Astrocyte (in vitro differentiated cells and primary cell): Measurements from ENCODE around the gene RAX2.

ENCODE experiments used
- EZH2 ChIP-seq: IDR thresholded peaks from 2 replicates; pipeline ENCODE4 v1.6.1; 2012; ENCODE audit warnings: mild to moderate bottlenecking, low read length, inconsistent platforms; ENCODE audit not compliant: insufficient read depth
- TF ChIP-seq, protein P1 (sequence below): IDR thresholded peaks from 2 replicates; pipeline ENCODE4 v1.5.1; 2011; ENCODE audit warnings: low read depth, mild to moderate bottlenecking, inconsistent platforms, low read length, moderate library complexity; ENCODE audit not compliant: insufficient read depth

DNA sequence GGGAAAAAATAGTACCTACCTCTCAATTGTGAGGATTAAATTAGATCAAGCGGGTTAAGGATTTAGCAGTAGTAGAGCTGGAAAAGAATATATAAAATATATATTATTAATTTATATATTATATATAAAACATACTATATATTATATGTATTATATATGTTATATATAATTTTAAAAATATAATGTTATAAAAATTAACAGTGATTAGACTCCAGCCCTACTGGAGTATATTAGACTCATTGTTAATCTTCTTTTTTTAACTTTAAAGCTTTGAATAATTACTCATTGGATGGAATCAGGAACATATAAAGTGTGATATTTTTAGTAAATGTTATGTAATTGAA is 9.9 kb downstream of the RAX2 start:
- TF ChIP-seq, protein P1, sequence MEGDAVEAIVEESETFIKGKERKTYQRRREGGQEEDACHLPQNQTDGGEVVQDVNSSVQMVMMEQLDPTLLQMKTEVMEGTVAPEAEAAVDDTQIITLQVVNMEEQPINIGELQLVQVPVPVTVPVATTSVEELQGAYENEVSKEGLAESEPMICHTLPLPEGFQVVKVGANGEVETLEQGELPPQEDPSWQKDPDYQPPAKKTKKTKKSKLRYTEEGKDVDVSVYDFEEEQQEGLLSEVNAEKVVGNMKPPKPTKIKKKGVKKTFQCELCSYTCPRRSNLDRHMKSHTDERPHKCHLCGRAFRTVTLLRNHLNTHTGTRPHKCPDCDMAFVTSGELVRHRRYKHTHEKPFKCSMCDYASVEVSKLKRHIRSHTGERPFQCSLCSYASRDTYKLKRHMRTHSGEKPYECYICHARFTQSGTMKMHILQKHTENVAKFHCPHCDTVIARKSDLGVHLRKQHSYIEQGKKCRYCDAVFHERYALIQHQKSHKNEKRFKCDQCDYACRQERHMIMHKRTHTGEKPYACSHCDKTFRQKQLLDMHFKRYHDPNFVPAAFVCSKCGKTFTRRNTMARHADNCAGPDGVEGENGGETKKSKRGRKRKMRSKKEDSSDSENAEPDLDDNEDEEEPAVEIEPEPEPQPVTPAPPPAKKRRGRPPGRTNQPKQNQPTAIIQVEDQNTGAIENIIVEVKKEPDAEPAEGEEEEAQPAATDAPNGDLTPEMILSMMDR = no peak
- no peak for TF ChIP-seq EZH2
